DND-41 (cell line): ENCODE results near the gene ZNF280A.

Source experiments
- ATAC-seq: fragments of 200-7000 bp; cut with Tn5 transposase; 3 replicates; pipeline ENCODE4 v1.9.1; 2021; ENCODE audit warnings: low read depth; ENCODE audit not compliant: insufficient read depth
- DNase-seq: peaks from one replicate; pipeline ENCODE4 v3.0.0-alpha.2; 2020
- H2AFZ ChIP-seq: 2 replicates; pipeline ENCODE4 v1.6.0; 2012; ENCODE audit warnings: low read depth, low read length
- H3K27ac ChIP-seq: 2 replicates; pipeline ENCODE4 v1.5.1; 2012; ENCODE audit warnings: low read length, inconsistent platforms
- H3K27me3 ChIP-seq: fragments of 200-600 bp; sonication (generic); 2 replicates; pipeline ENCODE4 v1.6.0; 2012; ENCODE audit warnings: low read length, mild to moderate bottlenecking, inconsistent platforms; ENCODE audit not compliant: insufficient read depth, poor library complexity
- H3K36me3 ChIP-seq: 2 replicates; pipeline ENCODE4 v1.5.1; 2012; ENCODE audit warnings: low read length, inconsistent platforms; ENCODE audit not compliant: insufficient read depth
- H3K4me1 ChIP-seq: 2 replicates; pipeline ENCODE4 v1.5.1; 2012; ENCODE audit warnings: mild to moderate bottlenecking, low read length; ENCODE audit not compliant: insufficient read depth
- H3K4me2 ChIP-seq: 2 replicates; pipeline ENCODE4 v1.6.0; 2012; ENCODE audit warnings: mild to moderate bottlenecking, moderate library complexity, low read length, inconsistent platforms; ENCODE audit not compliant: insufficient read depth
- H3K4me3 ChIP-seq, 2 experiments: fragments of 200-600 bp in 1 of 2; shearing (Covaris generic) in 1 of 2; 2 replicates each; pipeline ENCODE4 v1.5.1; 2012 to 2016; ENCODE audit warnings: inconsistent platforms in 2 of 2, low read length in 2 of 2, mild to moderate bottlenecking in 2 of 2, low read depth in 1 of 2, moderate library complexity in 1 of 2
- H3K79me2 ChIP-seq: 2 replicates; pipeline ENCODE4 v1.6.0; 2012; ENCODE audit warnings: low read length, inconsistent platforms; ENCODE audit not compliant: insufficient read depth
- H3K9ac ChIP-seq: 2 replicates; pipeline ENCODE4 v1.6.0; 2012; ENCODE audit warnings: low read depth, mild to moderate bottlenecking, inconsistent platforms, low read length, moderate library complexity
- H3K9me3 ChIP-seq: 2 replicates; pipeline ENCODE4 v1.5.1; 2012; ENCODE audit warnings: low read length, moderate library complexity, mild to moderate bottlenecking, inconsistent platforms; ENCODE audit not compliant: insufficient read depth, severe bottlenecking
- H4K20me1 ChIP-seq: 2 replicates; pipeline ENCODE4 v1.6.0; 2012; ENCODE audit warnings: low read length; ENCODE audit not compliant: insufficient read depth
- CTCF ChIP-seq: IDR thresholded peaks from 2 replicates; pipeline ENCODE4 v1.5.1; 2012; ENCODE audit warnings: borderline replicate concordance, low read length, moderate library complexity, mild to moderate bottlenecking; ENCODE audit not compliant: poor library complexity, severe bottlenecking; ENCODE audit errors: extremely low read depth
- EZH2 ChIP-seq: IDR thresholded peaks from 3 replicates; pipeline ENCODE4 v1.6.1; 2012; ENCODE audit warnings: borderline replicate concordance, low read depth, mild to moderate bottlenecking, moderate library complexity, low read length, inconsistent platforms; ENCODE audit not compliant: severe bottlenecking

The ZNF280A gene

DNA sequence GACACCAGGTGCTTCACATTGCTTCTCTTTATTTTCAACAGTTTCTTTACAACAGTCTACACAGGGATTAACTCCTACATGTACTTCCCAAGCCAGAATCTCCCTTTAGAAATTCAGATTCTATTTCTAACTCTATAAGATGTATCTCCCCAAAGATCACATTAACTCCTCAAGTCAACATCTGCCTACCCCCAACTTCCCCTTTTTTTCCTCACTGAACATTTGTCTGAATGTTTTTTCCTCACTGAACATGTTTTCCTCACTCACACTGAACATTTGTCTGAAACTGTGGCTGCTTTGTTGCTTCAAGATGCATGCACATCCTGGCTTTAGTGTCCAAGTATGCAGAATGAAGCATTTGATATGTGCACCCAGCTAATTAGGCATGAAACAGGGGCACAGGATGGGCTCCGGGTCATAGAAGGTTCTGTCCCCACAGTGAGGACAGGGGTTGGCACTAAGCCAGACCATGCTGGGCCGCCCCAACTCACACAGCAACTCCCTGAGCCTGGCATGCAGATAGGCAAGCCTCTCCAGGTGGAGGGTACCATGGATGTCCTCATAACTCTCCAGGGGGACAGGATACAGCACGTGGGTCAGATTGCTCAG is 27.7 kb upstream of the ZNF280A start:
- ATAC-seq (no peak), DNase-seq (no peak)
- Histone ChIP-seq H3K79me2 (no peaks in the 10 kb centered on the region), H3K4me1 (no peaks in the 10 kb centered on the region), H3K9me3 (no peaks in the 10 kb centered on the region), H2AFZ (no peak overlapping the region), H4K20me1 (no peaks in the 10 kb centered on the region), H3K27ac (no peak overlapping the region), H3K36me3 (no peaks in the 10 kb centered on the region), H3K4me2 (no peak overlapping the region), H3K4me3 (no peak overlapping the region), H3K9ac (no peak overlapping the region), H3K27me3 (peaks cover 12% of the 10 kb centered on the region)
- TF ChIP-seq EZH2 (no peak), CTCF (no peak)

DNA sequence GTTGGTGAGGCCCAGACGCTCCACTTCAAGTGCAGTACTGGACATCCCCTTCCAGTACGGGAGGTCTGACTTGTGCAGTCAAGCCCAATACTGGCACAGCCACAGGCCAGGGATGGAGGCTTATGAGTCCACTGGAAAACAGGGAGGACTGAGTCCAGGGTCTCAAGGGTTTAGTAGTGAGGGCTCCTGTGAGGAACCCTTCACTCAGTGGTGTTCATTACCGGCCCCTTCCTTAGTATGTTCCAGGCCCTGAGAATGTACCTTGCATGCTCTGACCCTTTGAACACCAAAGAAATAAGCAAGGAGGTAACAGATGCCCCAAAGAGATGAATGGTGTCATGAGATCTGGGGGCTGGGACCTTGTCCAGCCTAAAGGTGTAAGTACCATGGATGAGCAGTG is 27.2 kb upstream of the ZNF280A start:
- Histone ChIP-seq H3K27ac (no peak overlapping the region), H2AFZ (no peak overlapping the region), H3K27me3 (peaks cover 9% of the 10 kb centered on the region), H3K79me2 (no peaks in the 10 kb centered on the region), H3K36me3 (no peaks in the 10 kb centered on the region), H3K4me3 (no peak overlapping the region), H3K9me3 (no peaks in the 10 kb centered on the region), H4K20me1 (no peaks in the 10 kb centered on the region), H3K4me2 (no peak overlapping the region), H3K9ac (no peak overlapping the region), H3K4me1 (no peaks in the 10 kb centered on the region)
- ATAC-seq (no peak), DNase-seq (no peak)
- TF ChIP-seq CTCF: no peak

DNA sequence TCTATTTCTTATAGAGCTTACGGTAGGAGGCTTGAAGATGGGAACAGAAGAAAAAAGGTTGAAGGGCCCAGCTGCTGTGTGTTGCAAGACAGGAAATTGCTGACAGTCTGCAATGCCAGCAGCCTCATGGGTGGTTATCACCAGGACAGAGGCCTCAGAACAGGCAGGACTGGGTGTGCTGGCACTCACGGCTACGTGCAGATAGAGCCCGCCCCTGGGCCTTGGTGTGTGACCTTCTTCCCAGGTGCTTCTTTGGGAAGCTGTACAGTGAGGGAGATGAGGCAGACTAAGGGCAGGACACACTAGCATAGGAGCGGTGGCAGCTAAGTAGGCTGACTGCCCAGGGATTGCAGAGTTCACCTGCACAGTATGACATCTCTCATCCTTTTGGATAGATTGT is 26.4 kb upstream of the ZNF280A start:
- no peaks in the 10 kb centered on the region for H4K20me1 ChIP-seq
- no peak overlapping the region for H3K27ac ChIP-seq
- no peak for DNase-seq
- ATAC-seq: no peak
- H3K4me1 ChIP-seq: no peaks in the 10 kb centered on the region
- no peaks in the 10 kb centered on the region for H3K79me2 ChIP-seq
- no peak for TF ChIP-seq CTCF
- no peak for TF ChIP-seq EZH2
- H3K4me3 ChIP-seq: no peak overlapping the region
- no peak overlapping the region for H3K4me2 ChIP-seq
- no peak overlapping the region for H2AFZ ChIP-seq
- no peaks in the 10 kb centered on the region for H3K36me3 ChIP-seq
- no peak overlapping the region for H3K9ac ChIP-seq
- peaks cover 9% of the 10 kb centered on the region for H3K27me3 ChIP-seq
- no peaks in the 10 kb centered on the region for H3K9me3 ChIP-seq

DNA sequence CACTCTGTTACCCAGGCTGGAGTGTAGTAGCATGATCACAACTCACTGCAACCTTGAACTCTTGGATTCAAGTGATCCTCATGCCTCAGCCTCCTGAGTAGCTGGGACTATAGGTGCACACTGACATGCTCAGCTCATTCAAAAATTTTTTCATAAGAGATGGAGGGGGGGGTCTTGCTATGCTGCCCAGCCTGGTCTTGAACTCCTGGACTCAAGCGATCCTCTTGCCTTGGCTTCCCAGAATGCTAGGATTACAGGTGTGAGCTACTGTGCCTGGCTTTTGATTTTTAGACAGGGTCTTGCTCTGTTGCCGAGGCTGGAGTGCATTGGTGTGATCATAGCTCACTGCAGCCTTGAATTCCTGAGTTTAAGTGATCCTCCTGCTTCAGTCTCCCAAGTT is 25.0 kb upstream of the ZNF280A start:
- ATAC-seq: no peak
- H3K9me3 ChIP-seq: no peaks in the 10 kb centered on the region
- H3K9ac ChIP-seq: no peak overlapping the region
- H3K36me3 ChIP-seq: no peaks in the 10 kb centered on the region
- H3K4me3 ChIP-seq: no peak overlapping the region
- no peak overlapping the region for H3K4me2 ChIP-seq
- no peak for DNase-seq
- no peaks in the 10 kb centered on the region for H3K4me1 ChIP-seq
- no peak overlapping the region for H2AFZ ChIP-seq
- no peak overlapping the region for H3K27ac ChIP-seq
- H4K20me1 ChIP-seq: no peaks in the 10 kb centered on the region
- no peak for TF ChIP-seq CTCF
- no peak for TF ChIP-seq EZH2
- peaks cover 9% of the 10 kb centered on the region for H3K27me3 ChIP-seq
- H3K79me2 ChIP-seq: no peaks in the 10 kb centered on the region
